SK-N-SH (cell line): ENCODE data around the gene TM4SF4. TPM values are rescaled to one million over a fixed set of nuclear protein-coding genes. Genes with fewer than 3 reads are reported as not detected.

ENCODE experiments used
- CTCF ChIA-PET: fragments of 300-600, 350-600 bp; formaldehyde crosslinking; extraction: SDS; loops from one replicate; lab custom pipeline; 2021; lab: Yijun Ruan, JAX
- POLR2A ChIA-PET: fragments of 350-600 bp; sonication (Branson Sonifier 250); formaldehyde crosslinking; extraction: SDS; loops from one replicate; lab custom pipeline; 2020; ENCODE audit warnings: antibody characterized with exemption, inconsistent platforms; lab: Yijun Ruan, JAX
- DNase-seq: peaks from one replicate; pipeline ENCODE4 v3.0.0; 2012
- H2AFZ ChIP-seq: fragments of 200-600 bp; sonication (generic); 2 replicates; pipeline ENCODE4 v1.8.1; 2016; ENCODE audit warnings: antibody characterized with exemption, mild to moderate bottlenecking, low read depth
- H3F3A ChIP-seq: fragments of 200-600 bp; sonication (generic); replicated peaks from 2 replicates; pipeline ENCODE3; 2016; ENCODE audit warnings: antibody characterized with exemption, mild to moderate bottlenecking; ENCODE audit not compliant: insufficient read depth
- H3K27ac ChIP-seq, 2 experiments: fragments of 200-500 bp in 1 of 2; fragments of 200-600 bp in 1 of 2; sonication (Bioruptor generic) in 1 of 2; sonication (generic), shearing (Covaris generic) in 1 of 2; 2 replicates each; pipeline versions ENCODE4 v1.5.1 to v1.6.1; 2014 to 2016; ENCODE audit warnings: low read depth in 2 of 2, inconsistent platforms in 1 of 2, low read length in 1 of 2, mild to moderate bottlenecking in 1 of 2, mixed read lengths in 1 of 2
- H3K27me3 ChIP-seq: fragments of 200-600 bp; sonication (generic), shearing (Covaris generic); 2 replicates; pipeline ENCODE4 v1.6.1; 2016; ENCODE audit warnings: mixed run types; ENCODE audit not compliant: insufficient read depth
- H3K36me3 ChIP-seq, 2 experiments: fragments of 200-500 bp in 1 of 2; fragments of 200-600 bp in 1 of 2; sonication (Bioruptor generic) in 1 of 2; sonication (generic) in 1 of 2; replicated peaks in 1 of 2; 2 replicates each; pipeline versions ENCODE3 to v1.5.1; 2014 to 2016; ENCODE audit warnings: low read length in 1 of 2, mild to moderate bottlenecking in 1 of 2; ENCODE audit not compliant: insufficient read depth in 2 of 2, control insufficient read depth in 1 of 2
- H3K4me1 ChIP-seq, 2 experiments: fragments of 200-500 bp in 1 of 2; fragments of 200-600 bp in 1 of 2; sonication (Bioruptor generic) in 1 of 2; sonication (generic), shearing (Covaris generic) in 1 of 2; 2 replicates each; pipeline versions ENCODE4 v1.5.1 to v1.6.1; 2014 to 2016; ENCODE audit warnings: low read depth in 1 of 2, low read length in 1 of 2, mixed run types in 1 of 2; ENCODE audit not compliant: insufficient read depth in 2 of 2, control insufficient read depth in 1 of 2
- H3K4me2 ChIP-seq: fragments of 200-600 bp; sonication (generic), shearing (Covaris generic); 2 replicates; pipeline ENCODE4 v1.6.1; 2017; ENCODE audit warnings: mixed run types
- H3K4me3 ChIP-seq, 2 experiments: fragments of 200-500 bp in 1 of 2; fragments of 200-600 bp in 1 of 2; sonication (Bioruptor generic) in 1 of 2; sonication (generic), shearing (Covaris generic) in 1 of 2; 2 replicates each; pipeline versions ENCODE4 v1.5.1 to v1.8.1; 2014 to 2016; ENCODE audit warnings: low read depth in 2 of 2, inconsistent platforms in 1 of 2, low read length in 1 of 2, mild to moderate bottlenecking in 1 of 2, mixed read lengths in 1 of 2, moderate library complexity in 1 of 2
- H3K79me2 ChIP-seq: fragments of 200-600 bp; sonication (generic); 2 replicates; pipeline ENCODE4 v1.8.1; 2017; ENCODE audit warnings: mild to moderate bottlenecking; ENCODE audit not compliant: insufficient read depth
- H3K9ac ChIP-seq: fragments of 200-600 bp; sonication (generic); 2 replicates; pipeline ENCODE4 v1.6.1; 2017; ENCODE audit warnings: mixed run types
- H3K9me2 ChIP-seq: fragments of 200-600 bp; sonication (generic); 2 replicates; pipeline ENCODE4 v1.6.1; 2017; ENCODE audit warnings: mixed run types
- H3K9me3 ChIP-seq: fragments of 200-600 bp; sonication (generic); 2 replicates; pipeline ENCODE4 v1.6.1; 2017; ENCODE audit warnings: mixed run types, mild to moderate bottlenecking, moderate library complexity
- H4K20me1 ChIP-seq: fragments of 200-600 bp; sonication (generic); 2 replicates; pipeline ENCODE4 v1.6.1; 2017; ENCODE audit warnings: mild to moderate bottlenecking, mixed run types; ENCODE audit not compliant: insufficient read depth
- CHD2 ChIP-seq: fragments of 150-350 bp; IDR thresholded peaks from 2 replicates; pipeline ENCODE4 v1.6.1; 2018; ENCODE audit warnings: low read length; ENCODE audit not compliant: partially characterized antibody
- ELF1 ChIP-seq: IDR thresholded peaks from 2 replicates; pipeline ENCODE4 v1.4.0; 2012
- EP300 ChIP-seq, 2 experiments: IDR thresholded peaks; 2 replicates each; pipeline versions ENCODE4 v1.4.0 to v1.6.1; 2012; ENCODE audit warnings: borderline replicate concordance in 1 of 2, low read depth in 1 of 2, low read length in 1 of 2
- EZH2phosphoT487 ChIP-seq: fragments of 200-600 bp; sonication (generic); IDR thresholded peaks from 2 replicates; pipeline ENCODE4 v1.6.1; 2017; ENCODE audit warnings: low read depth, mixed run types, mild to moderate bottlenecking, antibody characterized with exemption, moderate library complexity, borderline replicate concordance
- FOSL2 ChIP-seq: IDR thresholded peaks from 2 replicates; pipeline ENCODE4 v1.4.0; 2012; ENCODE audit warnings: low read depth, mild to moderate bottlenecking, moderate library complexity, borderline replicate concordance
- FOXJ3 ChIP-seq: sonication (generic); formaldehyde crosslinking; IDR thresholded peaks from 2 replicates; pipeline ENCODE4 v1.5.1; 2020; ENCODE audit warnings: mild to moderate bottlenecking, missing genetic modification reagents
- GABPA ChIP-seq: IDR thresholded peaks from 2 replicates; pipeline ENCODE4 v1.4.0; 2012; ENCODE audit warnings: low read depth, mild to moderate bottlenecking
- JUND ChIP-seq: IDR thresholded peaks from 2 replicates; pipeline ENCODE4 v1.4.0; 2012
- MEF2A ChIP-seq: IDR thresholded peaks from 2 replicates; pipeline ENCODE4 v1.4.0; 2012; ENCODE audit warnings: low read depth, borderline replicate concordance
- MXI1 ChIP-seq: IDR thresholded peaks from 2 replicates; pipeline ENCODE4 v1.6.1; 2012; ENCODE audit warnings: mild to moderate bottlenecking, low read depth, low read length, improper control_type of control experiment
- NFIC ChIP-seq: IDR thresholded peaks from 2 replicates; pipeline ENCODE4 v1.4.0; 2012; ENCODE audit warnings: borderline replicate concordance
- NRF1 ChIP-seq: IDR thresholded peaks from 2 replicates; pipeline ENCODE4 v1.6.1; 2012; ENCODE audit warnings: low read depth, mild to moderate bottlenecking, low read length
- RAD21 ChIP-seq: IDR thresholded peaks from 2 replicates; pipeline ENCODE4 v1.6.1; 2012; ENCODE audit warnings: mild to moderate bottlenecking, low read length
- SIN3A ChIP-seq: IDR thresholded peaks from 2 replicates; pipeline ENCODE4 v1.6.1; 2012; ENCODE audit warnings: low read depth, mild to moderate bottlenecking, low read length, moderate library complexity, borderline replicate concordance
- SMC3 ChIP-seq: IDR thresholded peaks from 2 replicates; pipeline ENCODE4 v1.6.1; 2012; ENCODE audit warnings: low read depth, low read length, improper control_type of control experiment
- TAF1 ChIP-seq: IDR thresholded peaks from 2 replicates; pipeline ENCODE4 v1.6.1; 2012; ENCODE audit warnings: low read depth, mild to moderate bottlenecking, low read length, moderate library complexity, borderline replicate concordance
- WGBS: methylation state at CpG from one replicate; pipeline ENCODE4 v1.1.6; 2017; ENCODE audit warnings: low lambda C conversion rate; 5-methylcytosine and 5-hydroxymethylcytosine counted together
- polyA plus RNA-seq, 3 experiments: library from polyadenylated mRNA; depleted of rRNA; stranded (reverse); fragments of >200 nt; gene quantifications; 2 replicates each; pipeline ENCODE4 v1.2.3, GENCODE V29; 2012
- TF ChIP-seq, protein P1 (sequence below): IDR thresholded peaks from 2 replicates; pipeline ENCODE4 v1.4.0; 2012; ENCODE audit warnings: low read depth, borderline replicate concordance
- TF ChIP-seq, protein P2 (sequence below): IDR thresholded peaks from 2 replicates; pipeline ENCODE4 v1.4.0; 2012; ENCODE audit warnings: low read depth, borderline replicate concordance
- TF ChIP-seq, protein P3 (sequence below): IDR thresholded peaks from 2 replicates; pipeline ENCODE4; 2012

Gene TM4SF4
- polyA plus RNA-seq, 1 of the 3 experiments (the other 2 are of a cell fraction) = 0.08 TPM

DNA sequence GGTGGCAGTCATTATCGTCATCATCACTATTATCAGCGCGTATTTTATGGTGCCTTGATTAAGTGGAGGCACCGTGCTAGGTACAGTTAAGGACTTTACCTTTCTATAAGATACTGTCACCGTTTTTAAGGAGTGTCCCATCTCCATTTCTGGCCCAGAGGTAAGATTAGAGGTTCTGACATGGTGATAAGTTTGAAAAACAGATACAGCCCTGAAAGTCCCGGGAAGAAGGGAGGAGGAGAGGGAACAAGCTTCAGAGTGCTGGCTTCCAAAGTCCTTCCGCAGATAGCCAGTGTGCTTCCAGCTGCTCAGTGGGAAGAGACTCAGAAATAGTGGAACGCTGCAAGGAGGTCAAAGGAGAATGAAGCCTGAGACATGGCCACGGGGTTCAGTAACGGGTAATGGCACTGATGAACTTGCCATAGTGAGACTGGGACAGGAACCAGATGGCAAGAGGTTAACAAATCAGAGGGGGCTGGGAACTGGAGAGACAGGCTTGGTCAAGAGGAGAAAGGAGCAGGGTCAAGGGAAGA, 9.1 kb upstream of the TM4SF4 start:
- H2AFZ ChIP-seq = no peak overlapping the region
- no peaks in the 10 kb centered on the region for H3F3A ChIP-seq
- no peak overlapping the region for H3K4me3 ChIP-seq
- TF ChIP-seq, protein P1, sequence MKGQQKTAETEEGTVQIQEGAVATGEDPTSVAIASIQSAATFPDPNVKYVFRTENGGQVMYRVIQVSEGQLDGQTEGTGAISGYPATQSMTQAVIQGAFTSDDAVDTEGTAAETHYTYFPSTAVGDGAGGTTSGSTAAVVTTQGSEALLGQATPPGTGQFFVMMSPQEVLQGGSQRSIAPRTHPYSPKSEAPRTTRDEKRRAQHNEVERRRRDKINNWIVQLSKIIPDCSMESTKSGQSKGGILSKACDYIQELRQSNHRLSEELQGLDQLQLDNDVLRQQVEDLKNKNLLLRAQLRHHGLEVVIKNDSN = no peak
- TF ChIP-seq NRF1 (no peak), EZH2phosphoT487 (no peak), MXI1 (no peak), MEF2A (no peak), FOSL2 (no peak), NFIC (no peak), SIN3A (no peak), JUND (no peak), GABPA (no peak), SMC3 (no peak), TAF1 (no peak), ELF1 (no peak), RAD21 (no peak), CHD2 (no peak), FOXJ3 (CRISPR knock-in tag) (no peak), EP300 (IDR thresholded peaks at IDR 0.05; ENCODE audit: borderline replicate concordance in 1 of 2, low read depth in 1 of 2, low read length in 1 of 2) (no peak)
- TF ChIP-seq, protein P2, sequence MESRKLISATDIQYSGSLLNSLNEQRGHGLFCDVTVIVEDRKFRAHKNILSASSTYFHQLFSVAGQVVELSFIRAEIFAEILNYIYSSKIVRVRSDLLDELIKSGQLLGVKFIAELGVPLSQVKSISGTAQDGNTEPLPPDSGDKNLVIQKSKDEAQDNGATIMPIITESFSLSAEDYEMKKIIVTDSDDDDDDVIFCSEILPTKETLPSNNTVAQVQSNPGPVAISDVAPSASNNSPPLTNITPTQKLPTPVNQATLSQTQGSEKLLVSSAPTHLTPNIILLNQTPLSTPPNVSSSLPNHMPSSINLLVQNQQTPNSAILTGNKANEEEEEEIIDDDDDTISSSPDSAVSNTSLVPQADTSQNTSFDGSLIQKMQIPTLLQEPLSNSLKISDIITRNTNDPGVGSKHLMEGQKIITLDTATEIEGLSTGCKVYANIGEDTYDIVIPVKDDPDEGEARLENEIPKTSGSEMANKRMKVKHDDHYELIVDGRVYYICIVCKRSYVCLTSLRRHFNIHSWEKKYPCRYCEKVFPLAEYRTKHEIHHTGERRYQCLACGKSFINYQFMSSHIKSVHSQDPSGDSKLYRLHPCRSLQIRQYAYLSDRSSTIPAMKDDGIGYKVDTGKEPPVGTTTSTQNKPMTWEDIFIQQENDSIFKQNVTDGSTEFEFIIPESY = no peak
- TF ChIP-seq, protein P3, sequence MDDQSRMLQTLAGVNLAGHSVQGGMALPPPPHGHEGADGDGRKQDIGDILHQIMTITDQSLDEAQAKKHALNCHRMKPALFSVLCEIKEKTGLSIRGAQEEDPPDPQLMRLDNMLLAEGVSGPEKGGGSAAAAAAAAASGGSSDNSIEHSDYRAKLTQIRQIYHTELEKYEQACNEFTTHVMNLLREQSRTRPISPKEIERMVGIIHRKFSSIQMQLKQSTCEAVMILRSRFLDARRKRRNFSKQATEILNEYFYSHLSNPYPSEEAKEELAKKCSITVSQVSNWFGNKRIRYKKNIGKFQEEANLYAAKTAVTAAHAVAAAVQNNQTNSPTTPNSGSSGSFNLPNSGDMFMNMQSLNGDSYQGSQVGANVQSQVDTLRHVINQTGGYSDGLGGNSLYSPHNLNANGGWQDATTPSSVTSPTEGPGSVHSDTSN = no peak
- ChIA-PET CTCF (interaction anchor here (0.6 kb wide), 1 partner anchor 342 kb away, joined by 4 read pairs; no protein-coding TSS in a partner anchor), POLR2A (no interaction called here)
- DNase-seq = no peak
- no peaks in the 10 kb centered on the region for H3K36me3 ChIP-seq
- peak overlapping the region in 1 of 2 experiments; percentile 87; a peak in 2 of 4 replicates for H3K27ac ChIP-seq
- no peaks in the 10 kb centered on the region for H3K79me2 ChIP-seq
- no peak overlapping the region for H3K9ac ChIP-seq
- no peaks in the 10 kb centered on the region for H3K9me2 ChIP-seq
- H3K9me3 ChIP-seq = no peaks in the 10 kb centered on the region
- H3K4me2 ChIP-seq = no peak overlapping the region
- 74% methylated on average over 10 of the region's 10 CpGs for WGBS
- H3K27me3 ChIP-seq = no peaks in the 10 kb centered on the region
- peaks cover 0 to 24% of the 10 kb centered on the region in 2 experiments; a peak in 3 of 4 replicates for H3K4me1 ChIP-seq
- H4K20me1 ChIP-seq = no peaks in the 10 kb centered on the region
